SIG-M5 treated with dmso at 0.1 percent for 504 hours (cell line): Measurements from ENCODE around the gene DGUOK.
"Not testable (repeated sequence)": the region's sequence is repeated elsewhere in the genome, so short reads cannot be mapped to it uniquely, and the experiment has no call there.

Experiments used
- DNase-seq: peaks from one replicate; lab custom pipeline; 2025; ENCODE audit not compliant: unreplicated experiment; lab: John Stamatoyannopoulos, UW

The DGUOK gene

DNA sequence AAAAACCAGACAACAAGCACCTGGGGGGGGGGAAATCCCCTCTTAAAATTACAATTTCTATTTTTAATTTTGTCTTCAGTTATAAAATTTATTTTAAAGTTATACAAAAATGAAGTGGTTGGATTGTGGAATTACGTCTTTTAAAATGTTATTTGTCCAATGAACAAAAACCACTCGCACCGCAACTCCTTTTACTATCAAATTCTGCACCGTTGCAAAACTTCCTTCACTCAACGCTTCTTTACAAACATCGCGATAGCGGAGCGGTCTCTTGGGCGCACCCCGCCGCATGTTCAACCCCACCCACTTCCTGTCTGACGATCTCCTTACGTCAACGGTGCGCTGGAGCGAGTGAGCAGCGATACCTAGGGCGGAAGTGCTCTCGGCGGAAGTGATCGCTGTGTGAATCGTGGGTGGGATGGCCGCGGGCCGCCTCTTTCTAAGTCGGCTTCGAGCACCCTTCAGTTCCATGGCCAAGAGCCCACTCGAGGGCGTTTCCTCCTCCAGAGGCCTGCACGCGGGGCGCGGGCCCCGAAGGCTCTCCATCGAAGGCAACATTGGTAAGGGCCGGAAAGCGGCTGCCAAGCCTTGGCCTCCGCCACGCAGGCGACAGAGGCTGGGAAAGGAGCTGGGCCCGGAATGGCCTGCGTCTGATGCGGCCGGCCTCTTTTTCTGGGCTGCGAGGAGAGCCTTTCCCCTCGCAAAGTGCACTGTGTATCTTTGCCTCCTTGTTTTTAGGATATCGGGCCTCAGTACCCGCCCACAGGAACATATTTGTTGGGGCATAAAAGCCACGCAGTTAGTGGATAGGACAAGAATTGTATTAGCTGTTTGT, at the start of gene DGUOK:
DGUOK (plus strand) TSS at position 388 of the 835 bp plus-strand sequence; CDS start at position 419, 31 bp downstream.
- DNase-seq: peak; percentile 100

DNA sequence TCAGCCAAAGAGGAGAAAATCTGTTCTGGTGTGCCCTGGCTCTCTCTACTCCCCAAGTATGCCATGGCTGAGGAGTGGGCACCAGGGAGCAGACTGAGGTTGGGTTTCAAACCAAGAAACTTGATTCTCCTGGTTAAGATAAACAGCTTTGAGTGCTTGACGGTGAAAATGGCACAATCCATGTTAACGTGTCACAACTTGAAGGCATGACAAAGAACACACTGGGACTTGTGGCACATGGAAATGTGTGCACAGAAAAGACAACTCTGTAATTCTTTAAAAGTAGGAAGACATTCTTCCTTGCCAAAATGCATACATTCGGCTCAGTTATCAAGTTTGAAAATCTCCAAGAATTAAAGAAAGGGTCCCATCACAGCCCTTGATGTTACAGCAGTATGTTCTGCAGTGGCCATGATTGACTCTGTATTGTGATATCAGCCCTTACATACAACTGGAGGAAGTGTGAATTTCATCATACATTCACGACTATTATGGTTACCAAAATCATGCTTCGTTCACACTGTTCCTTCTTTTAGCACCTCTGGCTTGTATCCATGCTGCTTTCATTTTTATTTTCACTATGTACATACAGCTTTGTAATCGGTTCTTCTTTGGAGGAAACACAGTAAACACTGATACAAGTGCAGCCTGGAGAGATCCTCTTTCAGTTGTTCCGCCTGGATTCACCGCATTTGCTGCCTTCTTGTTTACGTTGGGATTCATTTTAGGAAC, 49.4 kb upstream of the DGUOK start:
- peak; percentile 86 for DNase-seq

DNA sequence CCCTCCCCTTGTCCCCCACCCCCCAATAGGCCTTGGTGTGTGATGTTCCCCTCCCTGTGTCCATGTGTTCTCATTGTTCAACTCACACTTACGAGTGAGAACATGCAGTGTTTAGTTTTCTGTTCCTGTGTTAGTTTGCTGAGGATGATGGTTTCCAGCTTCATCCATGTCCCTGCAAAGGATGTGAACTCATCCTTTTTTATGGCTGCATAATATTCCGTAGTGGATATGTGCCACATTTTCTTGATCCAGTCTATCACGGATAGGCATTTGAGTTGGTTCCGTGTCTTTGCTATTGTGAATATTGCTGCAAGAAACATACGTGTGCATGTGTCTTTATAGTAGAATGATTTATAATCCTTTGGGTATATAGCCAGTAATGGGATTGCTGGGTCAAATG, 48.7 kb upstream of the DGUOK start:
- not testable (repeated sequence) for DNase-seq

DNA sequence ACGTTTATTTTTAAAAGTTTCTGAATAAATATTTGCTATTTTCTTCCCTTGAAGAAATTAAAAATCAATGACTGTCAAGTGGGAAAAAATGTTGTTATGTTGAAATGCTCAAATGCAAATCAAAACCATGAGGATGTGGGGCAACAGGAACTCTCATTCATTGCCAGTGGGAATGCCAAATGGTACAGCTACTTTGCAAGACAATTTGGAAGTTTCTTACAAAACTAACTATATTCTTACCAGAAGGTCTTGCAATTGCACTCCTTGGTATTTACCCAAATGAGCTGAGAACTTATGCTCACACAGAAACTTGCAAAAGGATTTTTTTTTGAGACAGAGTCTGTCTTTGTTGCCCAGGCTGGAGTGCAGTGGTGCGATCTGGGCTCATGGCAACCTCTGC, 41.3 kb upstream of the DGUOK start:
- DNase-seq: no peak

DNA sequence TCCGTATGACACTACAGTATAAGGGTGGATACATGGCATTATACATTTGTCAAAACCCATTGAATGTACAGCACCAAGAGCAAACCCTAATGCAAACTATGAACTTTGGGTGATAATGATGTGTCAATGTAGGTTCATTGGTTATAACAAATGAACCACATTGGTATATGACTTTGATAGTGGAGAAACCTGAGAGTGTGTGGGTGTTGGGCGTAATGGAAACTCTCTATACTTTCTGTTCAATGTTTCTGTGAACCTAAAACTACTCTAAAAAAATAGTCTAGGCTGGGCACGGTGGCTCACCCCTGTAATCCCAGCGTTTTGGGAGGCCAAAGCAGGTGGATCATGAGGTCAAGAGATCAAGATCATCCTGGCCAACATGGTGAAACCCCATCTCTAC, 40.3 kb upstream of the DGUOK start:
- no peak for DNase-seq

DNA sequence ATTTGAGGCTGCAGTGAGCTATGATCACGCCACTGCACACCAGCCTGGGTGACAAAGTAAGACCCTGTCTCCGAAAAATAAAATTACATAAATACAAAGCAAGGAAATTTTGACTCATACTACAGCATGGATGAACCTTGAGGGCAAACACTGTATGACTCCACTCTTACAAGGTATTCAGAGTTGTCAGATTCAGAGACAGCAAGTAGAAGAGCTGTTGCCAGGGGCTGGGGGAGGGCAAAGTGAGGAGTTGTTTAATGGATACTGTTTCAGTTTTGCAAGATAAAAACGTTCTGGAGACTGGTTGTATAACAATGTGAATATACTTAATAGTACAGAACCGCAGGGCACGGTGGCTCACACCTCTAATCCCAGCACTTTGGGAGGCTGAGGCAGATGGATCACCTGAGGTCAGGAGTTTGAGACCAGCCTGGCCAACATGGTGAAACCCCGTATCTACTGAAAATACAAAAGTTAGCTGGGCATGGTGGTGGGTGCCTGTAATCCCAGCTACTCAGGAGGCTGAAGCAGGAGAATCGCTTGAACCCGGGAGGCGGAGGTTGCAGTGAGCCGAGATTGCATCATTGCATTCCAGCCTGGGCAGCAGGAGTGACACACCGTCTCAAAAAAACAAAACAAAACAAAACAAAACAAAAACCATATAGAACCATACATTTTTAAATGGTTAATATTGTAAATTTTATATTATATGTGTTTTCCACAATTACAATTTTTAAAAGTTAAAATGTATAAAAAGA, 38.9 kb upstream of the DGUOK start:
- not testable (repeated sequence) for DNase-seq

DNA sequence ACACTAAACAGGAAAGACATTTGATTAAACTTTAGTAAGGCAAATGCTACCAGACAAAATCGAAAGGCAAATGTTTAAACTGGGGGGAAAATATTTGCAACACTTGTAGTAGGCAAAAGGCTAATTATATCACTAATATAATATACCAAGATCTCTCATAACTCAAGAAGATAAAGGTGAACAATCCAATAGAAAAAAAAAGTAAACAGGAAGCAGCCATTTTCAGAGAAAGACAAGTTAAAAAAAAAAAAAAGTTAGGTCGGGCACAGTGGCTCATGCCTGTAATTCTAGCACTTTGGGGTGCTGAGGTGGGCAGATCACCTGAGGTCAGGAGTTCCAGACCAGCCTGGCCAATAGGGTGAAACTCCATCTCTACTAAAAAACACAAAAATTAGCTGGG, 38.3 kb upstream of the DGUOK start:
- no peak for DNase-seq

DNA sequence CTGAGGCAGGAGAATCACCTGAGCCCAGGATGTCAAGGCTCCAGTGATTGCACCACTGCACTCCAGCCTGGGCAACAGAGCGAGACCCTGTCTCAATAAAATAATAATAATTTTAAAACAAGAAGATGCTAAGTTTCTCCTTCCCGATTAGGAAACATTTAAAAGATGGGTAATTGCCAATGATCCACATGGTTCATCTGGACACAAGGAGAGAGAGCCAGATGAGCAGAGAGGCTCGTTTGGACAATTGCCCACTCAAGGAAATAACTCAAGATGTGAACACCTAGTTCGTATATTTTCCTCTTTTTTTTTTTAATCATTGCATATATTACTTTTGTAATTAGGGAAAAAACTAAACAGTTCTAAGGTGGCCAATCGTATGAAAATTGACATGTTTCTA, 37.5 kb upstream of the DGUOK start:
- DNase-seq: no peak

DNA sequence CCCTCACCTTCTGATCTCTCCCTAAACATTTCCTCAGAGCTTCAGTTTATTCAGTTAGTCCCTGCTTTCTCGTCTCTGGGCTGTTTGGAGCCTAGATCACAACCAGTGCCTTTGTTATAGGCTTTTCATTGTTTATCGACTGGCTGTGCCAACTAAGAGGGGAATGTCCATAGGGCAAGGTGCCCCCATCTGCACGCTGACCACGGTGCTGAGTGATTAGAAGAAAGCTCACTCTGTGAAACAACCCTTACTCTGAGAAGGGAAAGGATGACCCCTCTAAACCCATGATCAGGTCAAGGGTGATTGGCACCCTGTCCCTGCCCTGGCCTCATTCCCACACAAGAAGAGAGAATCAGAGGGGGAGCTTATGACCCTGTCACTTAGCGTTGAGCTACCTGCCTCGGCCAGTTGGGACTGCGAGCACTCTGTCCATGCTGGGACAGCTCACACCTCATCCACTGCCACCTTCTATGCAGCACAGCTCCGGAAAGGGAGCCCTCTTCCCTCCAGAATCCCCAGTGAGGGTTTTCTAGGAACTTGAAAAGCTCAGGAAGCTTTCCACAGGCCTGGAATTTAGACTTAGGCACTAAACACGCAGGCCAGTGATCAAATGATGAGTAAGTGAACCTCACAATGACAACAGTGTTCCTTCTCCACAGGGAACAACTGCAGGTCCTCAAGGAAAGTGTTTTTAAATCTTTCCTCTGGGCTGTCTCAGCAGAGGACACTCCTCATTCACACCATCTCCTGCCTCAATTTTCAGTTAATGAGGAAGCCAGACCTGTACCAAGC, 36.2 kb upstream of the DGUOK start:
- no peak for DNase-seq

DNA sequence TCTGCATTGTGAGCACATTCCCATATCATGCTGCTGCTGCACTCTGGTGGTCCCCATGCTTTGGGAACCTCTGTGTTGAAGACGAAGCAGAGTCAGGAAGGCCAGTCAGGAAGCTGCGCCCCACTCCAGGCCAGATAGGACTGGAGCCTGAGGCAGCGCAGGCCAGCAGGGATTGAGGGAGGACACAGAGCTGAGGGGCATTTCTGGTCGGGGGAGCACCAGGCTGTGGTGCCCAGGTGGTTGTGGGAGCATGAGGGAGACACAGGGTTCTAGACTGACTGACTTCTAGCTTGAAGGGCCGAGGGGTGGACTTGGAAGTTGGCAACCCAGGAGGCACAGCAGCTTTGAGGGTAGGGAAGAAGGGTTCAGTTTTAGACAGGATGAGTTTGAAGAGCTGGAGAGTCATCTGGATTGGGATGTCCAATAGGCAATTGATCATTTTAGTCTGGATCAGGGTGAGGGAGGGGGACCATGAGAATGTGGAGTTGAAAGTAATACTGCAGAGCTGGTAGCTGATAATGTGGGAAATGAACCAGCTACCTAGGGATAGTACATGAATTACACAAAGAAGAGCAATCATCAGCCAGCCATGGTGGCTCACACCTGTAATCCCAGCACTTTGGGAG, 35.3 kb upstream of the DGUOK start:
- no peak for DNase-seq

DNA sequence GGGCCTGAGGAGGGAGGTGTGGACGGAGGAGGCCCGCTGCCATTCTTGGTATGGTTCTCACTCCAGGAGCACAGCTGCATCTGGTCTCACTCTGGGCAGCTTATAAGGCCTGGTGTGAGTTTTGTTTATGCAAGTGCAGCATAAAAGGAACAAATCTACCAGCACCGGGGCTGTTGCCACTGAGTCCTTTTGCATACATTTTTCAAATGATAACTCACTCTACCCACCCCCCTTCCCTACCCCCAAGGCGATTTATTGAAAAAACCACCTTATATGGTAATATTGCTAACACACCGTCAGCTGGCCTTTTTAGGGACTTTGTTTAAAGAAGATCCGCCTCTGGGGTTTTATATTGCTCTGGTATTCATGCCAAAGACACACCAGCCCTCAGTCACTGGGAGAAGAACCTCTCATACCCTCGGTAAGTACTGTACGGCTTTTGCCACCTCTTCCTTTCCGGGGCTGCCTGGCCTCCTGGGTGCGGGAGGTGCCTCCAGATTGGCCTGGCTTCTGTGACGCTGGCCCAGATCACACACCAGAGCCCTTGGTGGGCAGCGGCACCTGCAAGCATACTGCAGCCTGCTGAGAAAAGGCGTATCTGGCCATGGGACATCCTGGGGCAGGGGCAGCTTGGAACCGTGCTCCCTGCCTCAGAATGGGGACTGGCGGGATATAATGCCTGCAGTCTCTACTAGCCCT, 33.9 kb upstream of the DGUOK start, which contains the start of gene ACTG2:
ACTG2 (plus strand) TSS at position 378 of the 699 bp plus-strand sequence. CDS start 8,304 bp downstream, outside the sequence.
- DNase-seq: no peak

DNA sequence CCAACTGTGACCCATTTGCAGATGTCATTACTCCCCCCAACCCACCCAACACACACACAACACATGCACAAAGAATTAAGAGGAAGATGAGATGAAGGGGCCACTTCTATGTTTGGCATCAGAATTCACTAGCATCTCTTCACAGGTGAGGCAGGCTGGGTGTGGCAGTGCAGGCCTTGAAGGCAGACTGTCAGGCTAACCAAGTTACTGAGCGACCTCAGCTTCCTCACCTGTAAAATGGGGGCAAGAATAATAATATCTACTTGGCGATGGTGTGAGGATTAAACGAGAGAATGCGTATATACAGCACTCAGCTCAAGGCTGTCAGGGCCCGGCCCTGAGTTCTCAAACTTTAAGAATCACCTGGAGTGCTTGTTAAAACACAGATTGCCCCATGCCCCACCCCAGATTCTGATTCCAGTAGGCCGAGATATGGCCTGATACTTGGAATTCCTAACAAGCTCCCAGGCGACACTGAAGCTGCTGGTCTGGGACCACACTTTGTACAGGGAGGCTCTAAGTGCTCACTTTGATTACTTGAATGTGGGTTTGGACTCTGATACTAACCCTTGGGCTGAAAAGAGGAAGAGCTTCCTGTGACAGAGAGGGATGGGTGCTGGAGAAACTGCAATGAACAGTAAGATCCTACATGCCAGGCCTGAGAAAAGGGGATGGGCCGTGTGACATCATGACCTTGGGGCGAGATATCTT, 32.8 kb upstream of the DGUOK start:
- DNase-seq: no peak

DNA sequence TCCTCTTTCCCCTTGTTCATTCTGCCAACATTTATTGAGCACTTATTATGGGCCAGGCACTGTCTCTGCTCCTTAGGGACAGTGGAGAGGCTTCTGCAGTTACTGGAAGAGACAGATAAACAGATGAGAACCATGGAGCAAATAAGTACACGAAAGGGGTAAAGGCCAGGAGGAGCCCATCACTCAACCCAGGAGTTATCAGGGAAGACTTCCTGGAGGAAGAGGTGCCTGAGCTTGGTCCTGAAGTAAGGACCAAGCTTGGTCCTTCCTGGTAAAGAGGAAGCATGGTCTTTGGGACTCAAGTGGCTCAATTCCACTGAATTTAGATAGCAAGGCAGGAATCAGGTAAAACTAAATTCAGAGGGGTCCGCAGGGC, 32.2 kb upstream of the DGUOK start:
- no peak for DNase-seq

DNA sequence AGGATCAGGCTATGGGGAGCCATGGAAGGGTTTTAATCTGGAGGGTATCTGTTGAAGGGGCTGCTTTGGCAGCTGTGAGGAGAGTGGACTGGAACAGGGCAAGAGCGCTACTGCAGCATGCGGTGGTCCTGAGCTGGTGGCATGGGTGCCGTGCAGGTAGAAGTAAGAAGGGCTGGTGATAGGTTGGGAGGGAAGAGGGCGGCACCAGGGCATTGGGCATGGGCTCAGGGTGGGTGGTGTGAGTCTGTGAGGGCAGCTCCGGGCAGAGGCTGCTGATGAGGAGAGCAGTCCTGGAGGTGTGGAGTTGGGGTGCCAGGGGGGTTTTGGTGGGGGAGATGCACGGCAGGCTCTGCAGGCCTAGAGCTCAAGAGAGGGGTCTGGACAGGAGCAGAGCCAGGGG, 31.8 kb upstream of the DGUOK start:
- no peak for DNase-seq

DNA sequence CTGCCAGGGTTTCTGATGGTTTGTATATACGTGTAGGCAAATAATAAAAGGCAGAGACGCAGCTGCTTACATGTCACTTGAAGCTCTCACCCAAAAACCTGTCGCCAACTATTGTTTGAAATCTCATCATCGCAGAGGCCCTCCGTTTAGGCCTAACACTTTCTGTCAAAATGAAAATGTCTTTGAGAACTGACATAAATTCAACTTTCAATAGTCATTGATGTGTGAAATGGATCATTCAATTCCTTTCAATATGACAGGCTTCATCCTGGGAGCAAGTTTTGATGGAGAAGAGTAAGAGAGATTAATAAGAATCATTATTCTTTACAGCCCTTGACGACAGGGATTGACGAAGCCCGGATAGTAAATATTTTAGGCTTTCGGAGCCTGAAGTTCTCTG, 31.2 kb upstream of the DGUOK start:
- DNase-seq: no peak

DNA sequence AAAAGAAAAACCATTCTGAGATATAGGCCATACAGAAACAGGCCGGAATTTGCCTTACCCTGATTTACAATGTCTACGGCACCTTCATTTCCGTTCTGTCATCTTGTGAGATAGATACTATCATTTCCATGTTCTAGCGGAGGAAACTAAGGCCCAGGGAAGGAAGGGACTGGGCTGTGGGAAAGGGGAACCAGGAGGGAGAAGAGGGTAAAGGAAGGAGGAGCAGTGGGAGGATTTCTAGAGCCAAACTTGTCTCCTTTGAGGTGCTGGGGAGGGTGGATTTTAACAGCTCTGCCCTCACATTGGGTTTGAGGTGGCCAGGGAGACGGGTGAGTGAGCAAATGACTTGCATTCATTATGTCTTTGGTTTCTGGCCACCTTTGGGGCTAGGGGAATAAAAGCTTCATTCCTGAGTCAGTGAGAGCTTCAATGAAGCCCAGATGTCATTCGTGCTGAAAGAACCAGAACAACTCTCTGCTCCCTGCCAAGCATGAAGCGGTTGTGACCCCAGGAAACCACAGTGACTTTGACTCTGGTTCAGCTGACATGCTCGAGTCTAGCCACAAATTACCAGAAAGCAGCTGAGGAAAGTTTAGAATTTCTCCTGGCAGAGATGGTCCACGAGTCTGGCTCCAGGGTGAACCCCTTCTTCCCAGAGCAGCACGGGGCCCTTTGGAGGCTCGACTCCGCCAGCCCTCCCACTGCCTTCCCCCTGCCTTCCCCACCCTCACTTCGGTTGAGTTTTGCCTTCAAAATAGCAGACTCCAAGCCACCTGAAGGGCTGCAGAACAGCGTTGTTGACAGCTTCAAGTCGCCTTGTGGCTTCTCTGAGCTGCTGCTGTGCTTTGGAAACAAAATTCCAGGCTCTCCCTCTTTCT, 30.1 kb upstream of the DGUOK start:
- DNase-seq: no peak

DNA sequence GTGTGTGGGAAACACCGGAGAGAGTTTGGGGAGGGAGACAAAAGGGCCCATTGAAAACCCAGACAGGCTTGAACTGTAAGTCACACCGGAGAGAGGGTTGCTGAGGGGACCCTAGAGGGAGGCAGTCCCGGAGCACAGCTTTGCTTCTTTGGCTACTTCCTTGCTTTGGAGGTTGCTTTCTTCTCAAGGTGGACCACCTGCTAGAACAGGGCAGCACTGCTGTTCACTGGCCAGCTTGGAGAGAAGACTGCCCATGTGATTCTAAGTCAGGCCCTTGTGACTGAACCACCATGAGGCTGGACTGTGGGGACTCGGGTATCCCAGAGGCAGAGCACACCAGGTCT, 29.5 kb upstream of the DGUOK start:
- DNase-seq: no peak

DNA sequence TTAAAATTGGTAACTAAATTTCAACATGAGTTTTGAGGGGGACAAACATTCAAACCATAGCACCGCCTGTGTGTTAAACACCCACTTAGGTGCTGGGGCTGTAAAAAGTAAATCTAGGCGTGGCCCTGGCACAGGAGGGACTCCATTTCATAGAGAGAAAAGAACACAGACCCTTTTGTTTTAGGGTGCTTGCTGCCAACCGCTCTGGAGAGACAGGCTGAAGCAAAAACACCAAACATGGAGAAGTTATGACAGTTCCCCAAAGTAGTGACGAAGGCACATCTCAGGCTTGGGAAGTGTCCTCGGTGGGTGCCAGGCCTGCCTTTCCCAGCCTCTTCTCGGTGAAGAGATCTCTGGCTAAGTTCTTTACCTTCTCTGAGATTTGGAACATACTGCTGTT, 28.7 kb upstream of the DGUOK start:
- DNase-seq: no peak
